CD4-positive, alpha-beta T cell treated with Interferon gamma for 1 hour (primary cell): ENCODE results near the gene NUP58.

Experiments used
- DNase-seq: peaks from one replicate; pipeline ENCODE4 v3.0.0-alpha.2; 2020

The NUP58 gene, protein sequence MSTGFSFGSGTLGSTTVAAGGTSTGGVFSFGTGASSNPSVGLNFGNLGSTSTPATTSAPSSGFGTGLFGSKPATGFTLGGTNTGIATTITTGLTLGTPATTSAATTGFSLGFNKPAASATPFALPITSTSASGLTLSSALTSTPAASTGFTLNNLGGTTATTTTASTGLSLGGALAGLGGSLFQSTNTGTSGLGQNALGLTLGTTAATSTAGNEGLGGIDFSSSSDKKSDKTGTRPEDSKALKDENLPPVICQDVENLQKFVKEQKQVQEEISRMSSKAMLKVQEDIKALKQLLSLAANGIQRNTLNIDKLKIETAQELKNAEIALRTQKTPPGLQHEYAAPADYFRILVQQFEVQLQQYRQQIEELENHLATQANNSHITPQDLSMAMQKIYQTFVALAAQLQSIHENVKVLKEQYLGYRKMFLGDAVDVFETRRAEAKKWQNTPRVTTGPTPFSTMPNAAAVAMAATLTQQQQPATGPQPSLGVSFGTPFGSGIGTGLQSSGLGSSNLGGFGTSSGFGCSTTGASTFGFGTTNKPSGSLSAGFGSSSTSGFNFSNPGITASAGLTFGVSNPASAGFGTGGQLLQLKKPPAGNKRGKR

DNA sequence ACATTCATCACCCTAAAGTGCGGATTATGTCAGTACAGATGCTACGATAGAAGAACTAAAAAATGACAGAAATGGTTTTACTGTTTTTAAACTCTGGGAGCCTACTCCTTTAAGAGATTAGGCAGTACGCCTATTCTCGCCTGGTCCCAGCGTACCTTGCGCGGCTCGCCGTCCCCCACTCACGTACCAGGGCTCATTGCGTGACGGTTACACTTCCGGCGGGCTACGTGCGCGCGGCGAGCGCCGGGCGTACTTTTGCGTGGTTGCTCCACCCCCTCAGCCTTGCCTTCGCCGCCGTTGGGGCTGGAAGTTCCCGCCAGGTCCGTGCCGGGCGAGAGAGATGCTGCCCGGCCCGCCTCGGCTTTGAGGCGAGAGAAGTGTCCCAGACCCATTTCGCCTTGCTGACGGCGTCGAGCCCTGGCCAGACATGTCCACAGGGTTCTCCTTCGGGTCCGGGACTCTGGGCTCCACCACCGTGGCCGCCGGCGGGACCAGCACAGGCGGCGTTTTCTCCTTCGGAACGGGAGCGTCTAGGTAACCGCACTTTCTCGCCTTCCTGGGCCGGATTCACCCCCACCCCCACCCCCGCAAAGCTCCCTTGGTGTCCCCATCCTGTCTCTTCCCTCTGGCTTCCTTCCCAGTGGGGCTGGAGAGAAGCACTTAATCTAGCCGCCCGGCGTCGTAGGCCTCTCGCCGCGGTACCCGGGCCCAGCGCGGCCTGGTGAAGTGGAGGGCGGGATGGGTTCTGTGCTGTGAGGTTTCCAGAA is at the start of gene NUP58:
NUP58 (plus strand) TSS at position 279 of the 767 bp plus-strand sequence; CDS start at position 428, 149 bp downstream.
- peak; percentile 92 for DNase-seq

DNA sequence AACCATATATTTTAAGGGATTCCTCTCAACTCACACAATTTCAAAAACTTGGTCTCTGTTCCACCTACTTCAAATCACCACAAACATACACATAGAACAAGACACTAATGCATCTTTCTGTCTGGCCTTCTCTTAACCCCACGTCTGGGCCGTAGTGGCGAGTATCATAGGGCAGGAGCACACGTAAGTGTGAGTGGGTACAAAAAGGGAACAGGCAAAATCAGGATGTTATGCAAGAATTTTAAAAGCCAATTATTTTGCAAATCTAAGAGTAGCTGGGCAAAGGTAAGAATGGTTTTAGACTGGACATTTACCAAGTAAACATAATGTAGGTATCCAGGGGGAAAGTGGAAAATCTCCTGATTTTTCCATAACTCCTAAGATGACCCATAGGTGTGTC is 49.2 kb upstream of the NUP58 start:
- no peak for DNase-seq

DNA sequence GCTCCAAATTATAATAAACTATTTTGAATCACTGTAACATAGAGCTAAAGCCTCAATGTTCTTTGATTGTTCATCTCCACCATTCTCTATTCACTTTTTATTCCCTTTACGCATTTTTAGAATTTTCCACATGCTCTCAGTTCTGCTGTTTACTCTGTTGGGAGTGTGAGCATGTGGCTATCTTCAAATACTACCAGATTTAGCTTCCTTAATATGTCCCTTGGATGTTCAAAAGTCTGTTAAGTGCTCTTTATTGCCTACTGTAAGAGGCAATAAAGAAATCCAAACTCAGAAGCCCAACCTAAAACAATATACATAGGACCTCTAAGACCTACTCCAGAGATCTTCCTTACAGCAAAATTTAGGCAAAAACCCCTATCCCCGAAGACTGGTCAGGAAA is 48.7 kb upstream of the NUP58 start:
- DNase-seq: no peak

DNA sequence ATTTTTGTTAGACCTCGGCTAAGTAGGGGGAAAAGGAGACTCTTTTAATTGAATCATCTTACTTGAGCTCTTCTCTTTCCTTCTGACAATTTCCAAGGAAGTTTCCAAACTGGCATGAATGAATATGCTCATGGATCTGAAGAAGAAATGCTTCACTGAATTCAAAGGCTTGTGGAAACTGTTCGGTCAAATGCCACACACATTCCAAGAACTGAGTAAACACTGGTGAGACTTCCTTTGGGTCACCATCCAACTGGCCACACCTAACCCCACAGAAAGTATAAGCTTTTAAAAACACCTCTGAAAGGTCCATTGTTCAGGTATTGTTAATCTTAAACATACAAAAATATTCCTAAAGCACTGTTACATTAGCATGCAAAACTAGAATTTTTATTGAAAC is 47.7 kb upstream of the NUP58 start:
- DNase-seq: no peak

DNA sequence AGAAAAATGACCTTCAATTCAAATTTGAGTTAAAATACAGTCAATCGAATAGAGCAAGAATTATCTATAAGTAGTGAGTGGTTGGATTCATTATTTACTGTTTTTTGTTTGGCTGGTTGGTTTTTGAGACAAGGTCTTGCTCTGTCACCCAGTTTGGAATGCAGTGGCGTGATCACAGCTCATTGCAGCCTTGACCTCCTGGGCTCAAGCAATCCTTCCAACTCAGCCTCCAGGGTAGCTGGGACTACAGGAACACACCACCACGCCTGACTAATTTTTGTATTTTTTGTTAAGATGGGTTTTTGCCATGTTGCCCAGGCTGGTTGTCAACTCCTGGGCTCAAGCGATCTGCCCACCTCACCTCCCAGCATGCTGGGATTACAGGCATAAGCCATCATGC is 39.2 kb upstream of the NUP58 start:
- no peak for DNase-seq

DNA sequence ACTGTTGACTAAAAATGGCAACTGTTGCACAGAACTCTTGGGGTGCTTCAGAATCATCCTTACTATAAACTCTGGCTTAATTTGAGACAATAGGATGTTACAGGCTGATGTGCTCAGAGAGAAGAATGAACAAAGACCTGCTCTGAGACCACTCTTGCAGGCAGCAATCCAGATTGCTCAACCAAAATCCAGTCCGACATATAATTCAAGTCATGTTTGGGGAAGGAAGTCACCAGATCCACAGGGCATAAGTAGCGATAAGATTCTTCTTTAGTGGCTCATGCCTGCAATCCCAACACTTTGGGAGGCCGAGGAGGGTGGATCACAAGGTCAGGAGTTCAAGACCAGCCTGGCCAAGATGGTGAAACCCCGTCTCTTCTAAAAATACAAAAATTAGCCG is 34.7 kb upstream of the NUP58 start:
- no peak for DNase-seq

DNA sequence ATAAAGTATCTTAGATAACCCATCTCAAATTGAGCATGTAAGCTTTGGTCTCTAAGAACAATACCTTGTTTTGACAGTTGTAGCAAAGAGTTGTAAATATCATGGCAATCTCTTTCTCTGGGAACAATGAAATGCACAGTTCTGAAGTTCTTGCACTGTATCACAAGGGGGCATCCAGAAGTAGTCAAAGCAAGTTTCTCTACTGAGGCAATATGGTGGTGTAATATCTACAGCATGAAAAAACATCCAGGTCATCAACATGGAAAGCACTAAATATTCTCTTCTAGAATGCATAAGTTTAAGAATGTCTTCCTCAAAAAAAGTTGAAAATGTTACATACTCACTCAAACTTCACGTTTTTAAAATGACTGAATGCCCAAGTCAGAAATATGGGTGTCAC is 33.7 kb upstream of the NUP58 start:
- no peak for DNase-seq

DNA sequence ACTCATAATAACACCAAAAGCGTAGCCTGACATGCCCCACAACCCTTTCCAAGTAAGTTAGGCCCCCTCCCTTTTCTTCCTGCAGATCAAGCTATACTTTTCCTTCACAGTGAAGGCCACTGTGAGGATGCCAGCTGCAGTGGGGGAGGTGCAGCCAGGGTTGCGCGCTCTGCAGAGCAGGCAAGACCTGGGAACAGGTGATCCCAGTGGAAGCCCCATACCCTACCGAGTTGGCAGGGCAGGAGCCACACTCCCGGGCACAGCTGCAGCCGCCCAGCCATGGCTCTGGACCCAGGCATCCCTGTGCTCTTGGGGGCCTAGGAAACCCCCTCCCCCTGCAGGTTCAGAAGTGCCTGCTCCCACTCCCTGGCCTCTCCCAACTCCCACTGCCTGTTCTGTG is 32.9 kb upstream of the NUP58 start:
- DNase-seq: no peak

DNA sequence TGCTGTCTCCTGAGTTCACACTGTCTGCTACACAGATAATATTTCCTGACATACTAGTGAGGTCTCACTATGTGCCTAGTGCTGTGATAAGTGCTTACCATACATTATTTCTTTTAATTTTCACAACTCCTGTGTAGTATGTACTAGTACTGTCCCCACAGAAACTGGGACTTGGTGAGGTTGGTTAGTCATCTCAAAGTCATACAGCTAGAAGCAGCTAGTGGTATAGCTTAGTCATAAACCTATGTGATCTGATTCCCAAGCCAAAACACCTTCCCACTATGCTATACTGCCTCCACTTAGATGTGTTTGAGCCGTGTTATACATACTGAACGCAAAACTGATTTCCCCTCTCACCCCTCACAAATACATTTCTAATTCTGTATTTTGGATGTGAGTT is 24.7 kb upstream of the NUP58 start:
- no peak for DNase-seq

DNA sequence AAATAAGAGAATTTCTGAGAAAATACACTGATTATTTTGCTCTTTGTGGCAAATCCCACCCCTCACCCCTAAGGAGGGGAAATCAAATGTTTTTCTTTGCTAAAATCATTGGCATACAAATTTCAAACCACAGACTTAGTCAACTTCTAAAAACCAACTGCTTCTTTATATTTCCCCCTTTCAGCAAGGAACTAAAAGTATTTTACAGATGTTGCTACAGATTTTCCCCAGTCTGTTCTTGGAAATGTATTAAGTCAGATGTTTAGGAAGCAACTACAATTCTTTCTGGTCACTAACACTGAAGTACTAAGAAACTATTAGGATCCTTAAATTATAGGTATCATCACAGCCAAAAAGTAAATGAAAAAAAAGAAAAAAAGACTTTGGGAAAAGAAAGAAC is 21.0 kb upstream of the NUP58 start:
- DNase-seq: no peak

DNA sequence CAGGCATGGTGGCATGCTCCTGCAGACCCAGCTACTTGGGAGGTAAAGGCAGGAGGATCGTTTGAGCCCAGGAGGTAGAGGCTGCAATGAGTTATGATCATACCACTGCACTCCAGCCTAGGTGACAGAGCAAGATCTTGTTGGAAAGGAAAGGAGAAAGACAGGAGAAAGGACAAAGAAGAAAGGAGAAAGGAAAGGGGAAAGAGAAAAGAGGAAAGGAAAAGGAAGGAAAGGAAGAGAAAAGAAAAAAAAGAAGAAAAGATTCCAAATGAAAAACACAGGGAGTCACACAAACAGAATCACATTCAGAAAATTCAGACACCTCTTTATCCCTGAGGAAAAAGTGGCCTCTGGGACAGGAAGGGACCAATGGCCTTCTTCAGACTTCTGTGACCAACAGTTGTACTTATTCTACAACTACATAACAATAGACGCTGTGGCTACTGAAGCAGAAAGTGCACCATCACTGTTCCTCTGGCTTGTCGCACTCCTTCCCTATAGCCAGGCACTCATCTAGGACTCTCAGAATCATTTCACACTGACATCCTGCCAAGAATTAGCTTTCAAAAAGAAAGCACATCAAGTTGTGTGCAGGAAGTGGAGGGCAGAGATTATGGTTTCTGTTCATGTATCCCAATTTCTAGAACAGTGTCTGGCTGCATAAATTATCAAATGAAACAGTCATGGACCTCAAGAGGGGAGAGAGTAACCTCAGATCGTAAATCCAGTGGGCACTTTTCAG is 20.1 kb upstream of the NUP58 start:
- no peak for DNase-seq

DNA sequence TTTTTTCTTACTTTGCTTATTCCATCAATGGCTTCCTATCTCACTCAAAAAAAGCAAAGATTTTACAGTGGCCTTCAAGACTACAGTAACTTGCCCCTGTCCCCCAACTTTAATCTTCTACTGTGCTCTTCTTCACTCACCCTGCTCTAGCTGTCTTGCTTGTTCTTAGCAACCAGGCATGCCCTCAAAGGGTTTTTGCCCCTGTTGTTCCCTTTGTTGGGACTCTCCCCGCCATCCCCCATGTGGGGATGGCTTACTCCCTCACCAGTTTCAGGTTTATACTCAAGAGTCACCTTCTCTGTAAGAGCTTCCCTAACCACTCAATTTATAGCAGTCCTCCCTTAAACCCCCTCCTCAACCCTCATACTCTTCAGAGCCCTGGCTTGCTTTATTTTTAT is 19.5 kb upstream of the NUP58 start:
- DNase-seq: no peak

DNA sequence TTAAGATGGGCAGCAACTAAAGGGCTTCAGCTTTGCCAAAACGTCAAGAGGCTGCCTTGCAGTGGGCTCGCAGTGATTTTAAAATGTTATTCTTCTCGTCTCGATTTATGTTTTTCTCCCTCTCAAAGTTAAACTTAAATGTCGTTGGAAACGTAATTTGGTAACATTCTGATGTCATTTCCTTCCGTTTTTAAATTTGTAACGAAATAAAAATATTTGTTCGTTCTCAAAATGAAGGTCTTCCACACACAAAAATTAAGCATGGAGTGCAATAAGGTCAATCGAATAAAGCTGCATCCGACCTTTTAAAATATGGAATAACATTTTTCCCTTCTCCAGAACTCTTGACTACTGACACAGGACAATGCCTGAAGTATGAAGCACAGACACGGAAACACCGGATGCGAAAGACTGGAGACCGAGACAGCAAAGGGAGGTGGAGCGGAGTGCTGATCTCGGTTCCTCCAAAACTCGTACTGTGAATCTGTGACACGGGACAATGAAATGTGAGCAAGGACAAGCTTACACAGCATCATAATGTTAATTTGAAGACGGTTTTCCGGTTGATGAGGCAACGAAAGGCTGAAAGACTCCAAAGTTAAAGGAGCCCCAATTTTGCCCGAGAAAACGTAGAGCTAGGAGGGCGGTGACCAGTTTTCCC is 15.0 kb upstream of the NUP58 start:
- DNase-seq: peak; percentile 61

DNA sequence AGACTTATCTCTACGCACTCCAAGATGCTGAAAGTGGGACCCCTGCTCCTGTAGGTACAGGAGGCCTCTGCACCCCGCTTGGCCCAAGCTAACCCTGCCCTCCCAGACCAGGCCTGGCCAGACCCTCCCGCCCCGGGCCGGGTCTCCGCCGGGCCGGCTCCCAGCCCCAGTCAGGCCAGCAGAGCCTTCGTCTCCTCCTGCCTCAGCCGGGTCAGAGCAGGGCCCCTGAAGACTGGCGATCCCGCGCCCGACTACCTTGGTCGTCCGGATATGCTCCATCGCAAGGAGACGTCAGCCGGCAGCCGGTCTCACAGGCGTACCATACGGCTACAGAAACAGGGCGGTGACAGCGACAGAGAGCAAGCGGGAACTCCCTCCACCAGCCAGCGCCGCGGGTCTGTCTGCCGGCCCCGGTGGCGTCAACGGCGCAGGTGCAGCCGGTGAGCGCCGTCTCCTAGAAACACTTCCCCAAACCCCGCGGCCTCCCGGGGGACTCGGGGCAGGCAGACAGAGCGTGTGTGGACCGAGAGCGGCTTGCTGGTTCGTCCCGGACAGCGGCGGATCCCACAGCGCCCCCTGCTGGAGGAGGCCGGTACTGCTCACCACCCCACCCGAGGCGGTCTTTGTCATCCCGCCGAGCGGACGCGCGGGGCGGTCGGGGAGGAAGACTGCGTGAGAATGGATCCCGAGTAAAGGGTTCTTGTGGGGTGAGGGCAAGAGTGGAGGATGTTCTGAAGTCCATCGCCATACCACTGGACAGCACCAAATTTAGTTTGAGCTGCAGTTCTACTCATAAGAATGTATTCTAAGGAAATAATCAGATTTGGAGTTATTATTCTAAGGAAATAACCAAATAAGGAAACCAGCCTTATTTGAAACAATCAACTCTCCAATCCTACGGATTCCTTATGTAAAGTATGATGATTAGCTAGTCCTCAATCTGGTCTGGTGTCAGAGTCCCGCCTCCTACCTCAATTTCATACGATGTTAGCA is 14.2 kb upstream of the NUP58 start, which contains the start of gene MTMR6:
MTMR6 (minus strand) TSS at position 520 of the 993 bp plus-strand sequence; CDS start at position 279, 241 bp downstream.
- DNase-seq: peak; percentile 96

DNA sequence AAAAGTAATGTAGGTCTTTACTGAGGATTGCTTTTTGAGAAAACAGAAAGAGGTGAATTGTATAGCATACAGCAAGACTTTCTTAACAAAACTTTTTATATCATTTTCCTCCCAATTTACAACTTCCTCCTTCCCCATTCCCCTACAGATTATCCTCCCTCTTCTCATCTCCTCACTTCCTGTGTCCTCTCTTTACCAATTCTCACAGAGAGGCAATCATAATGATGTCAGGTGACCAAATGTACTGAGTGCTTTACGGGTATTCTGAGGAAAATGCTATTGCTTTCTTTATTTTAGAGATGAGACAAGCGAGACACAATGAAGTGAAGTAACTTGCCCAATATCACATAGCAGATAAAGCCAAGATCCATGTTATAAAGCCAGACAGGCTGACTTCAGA is 12.5 kb upstream of the NUP58 start:
- DNase-seq: no peak

DNA sequence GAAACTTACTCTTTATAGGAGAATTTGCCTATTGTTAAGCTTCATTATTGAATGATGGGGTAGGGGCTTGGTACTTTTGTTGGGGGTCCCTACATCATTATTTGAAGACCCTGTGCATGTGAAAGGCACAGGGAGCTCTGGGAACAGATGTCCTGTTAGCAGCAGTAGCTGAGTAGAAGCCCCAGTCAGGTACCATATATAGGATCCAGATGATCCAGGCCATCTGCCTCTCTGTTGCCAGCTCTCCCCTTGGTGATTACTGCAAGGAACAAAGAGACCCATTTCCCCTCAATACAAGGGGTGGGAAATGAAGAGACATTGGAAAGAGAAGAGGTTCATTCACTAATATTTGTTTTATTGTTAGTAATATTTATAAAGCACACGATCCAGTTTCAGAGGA is 9.7 kb upstream of the NUP58 start:
- no peak for DNase-seq

DNA sequence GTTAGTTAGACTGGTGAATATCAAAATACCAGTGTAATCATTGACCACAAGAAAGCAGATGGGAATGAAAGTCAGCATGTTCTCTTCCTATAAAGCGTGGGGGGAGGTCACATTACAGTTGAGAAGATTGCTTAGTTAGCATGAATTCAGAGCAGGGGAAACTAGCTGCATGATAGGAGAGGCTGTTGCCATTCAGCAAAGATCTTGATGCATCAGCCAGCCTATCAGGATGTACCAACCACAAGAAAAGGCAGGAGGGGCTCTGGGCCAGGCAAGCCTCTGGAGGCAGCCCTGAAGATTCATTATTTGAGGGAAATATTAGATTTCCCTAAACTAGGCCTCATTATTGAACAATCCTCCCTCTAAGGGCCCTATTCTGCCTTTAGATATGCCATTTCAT is 9.1 kb upstream of the NUP58 start:
- DNase-seq: no peak

DNA sequence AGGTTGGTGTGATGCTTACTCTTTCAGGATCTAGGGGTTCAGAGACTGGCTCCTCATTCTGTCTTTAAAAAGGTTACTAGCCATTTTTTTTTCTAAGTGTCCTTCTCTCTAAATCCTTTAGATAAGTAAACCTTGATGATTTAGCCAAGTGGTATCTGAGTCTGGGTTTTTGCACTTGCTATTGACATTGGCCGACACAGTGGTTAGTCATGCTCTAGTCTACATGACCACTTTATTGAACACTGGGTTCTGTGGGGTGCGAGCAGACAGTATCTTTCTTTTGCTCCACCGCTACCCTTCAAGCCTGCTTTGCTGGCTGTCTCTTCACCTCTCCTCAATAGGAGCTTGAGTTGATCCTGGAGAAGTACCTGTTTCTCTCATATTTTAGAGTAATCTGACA is 6.2 kb upstream of the NUP58 start:
- DNase-seq: no peak

DNA sequence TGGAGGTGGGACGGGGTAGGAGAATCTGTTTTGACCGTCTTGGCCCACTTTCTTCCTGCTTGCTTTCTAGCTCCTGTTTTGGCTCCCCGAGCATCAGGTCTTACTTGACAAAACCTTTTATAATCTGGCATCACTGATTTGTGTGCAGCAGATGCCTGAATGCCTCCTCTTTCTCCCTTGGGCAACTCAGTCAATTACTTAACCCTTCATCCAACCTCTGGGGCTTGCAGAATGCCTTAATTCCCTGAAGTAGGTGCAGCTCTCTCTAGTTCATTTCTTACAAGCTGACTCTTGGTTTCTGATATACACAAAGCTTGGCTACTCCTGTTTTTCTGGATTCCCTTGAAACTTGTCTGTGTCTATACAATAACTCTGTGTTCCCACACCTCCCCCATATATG is 5.7 kb upstream of the NUP58 start:
- DNase-seq: no peak

DNA sequence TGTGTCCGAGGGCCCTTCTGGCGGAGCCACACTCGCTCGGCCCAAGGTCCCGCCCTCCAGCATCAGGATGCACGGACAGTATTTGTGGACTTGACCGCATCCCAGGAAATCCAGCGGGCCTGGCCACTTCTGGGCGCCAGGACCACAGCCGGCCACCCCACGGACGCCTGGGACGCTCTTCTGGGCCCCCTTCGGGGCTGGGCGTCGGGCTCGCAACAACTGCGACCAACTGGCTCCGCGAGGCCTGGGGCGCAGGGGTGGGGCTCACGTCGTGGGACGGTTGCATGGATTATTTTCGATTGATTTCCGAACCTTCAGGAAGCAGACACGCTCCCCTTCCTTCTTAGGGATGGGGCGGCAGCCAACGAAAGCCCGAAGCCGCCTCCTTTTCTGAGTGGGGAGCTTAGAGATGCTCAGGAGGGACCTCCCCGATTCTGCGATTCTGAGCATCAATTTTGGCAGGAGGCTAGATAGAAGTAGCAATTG is 521 bp upstream of the NUP58 start:
- DNase-seq: no peak

DNA sequence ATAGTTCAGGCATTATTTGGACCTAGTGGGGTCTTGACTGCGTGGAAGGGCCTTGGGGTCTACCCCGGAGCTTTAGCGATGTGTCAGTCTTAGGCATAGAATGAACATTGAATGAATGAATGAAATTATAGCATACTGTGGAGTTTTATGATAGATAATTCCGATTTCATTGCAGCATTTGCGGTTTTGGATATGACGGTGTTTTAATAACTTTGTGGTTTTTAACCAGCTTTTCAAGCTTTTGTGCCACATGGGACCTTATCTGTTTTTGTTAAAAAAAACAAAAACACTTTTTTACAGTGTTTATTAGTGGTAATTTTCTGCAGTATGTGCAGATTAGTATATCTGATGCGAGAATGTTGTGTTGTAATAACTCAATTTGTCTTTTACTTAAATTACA is 696 bp downstream of the NUP58 start:
- DNase-seq: no peak
